ENCODE measurements around the gene NOL6.
"Not testable (repeated sequence)": the region's sequence is repeated elsewhere in the genome, so short reads cannot be mapped to it uniquely, and the experiment has no call there.

GRCh38 chr9:33493819-33494218, 20.1 kb upstream of the NOL6 start:
- not testable (repeated sequence) for TF ChIP-seq CTCF (IDR thresholded peaks at IDR 0.05; ENCODE audit: insufficient read depth, low read depth, low read length); EZH2 (IDR thresholded peaks at IDR 0.05; ENCODE audit: insufficient read depth, low read length)
